Mucosa of gallbladder (tissue), 1 donor: ENCODE results near the gene MT1A. TPM values are rescaled to one million over a fixed set of nuclear protein-coding genes. Genes with fewer than 3 reads are reported as not detected.

ENCODE experiments used
- DNase-seq: peaks from one replicate; pipeline ENCODE4 v3.0.0-alpha.2; 2020; ENCODE audit warnings: low spot score
- total RNA-seq: library from RNA; stranded (reverse); gene quantifications from one replicate; pipeline ENCODE4 v1.2.1, GENCODE V29; 2021
- donor health status: DM: no; HTN: no; CAD: no.

MT1A gene
- total RNA-seq, 1 donor from 2014 or later: 1.9 TPM

GRCh38 chr16:56679078-56679730 lies 40.7 kb downstream of the MT1A start:
- no peak for DNase-seq

DNA sequence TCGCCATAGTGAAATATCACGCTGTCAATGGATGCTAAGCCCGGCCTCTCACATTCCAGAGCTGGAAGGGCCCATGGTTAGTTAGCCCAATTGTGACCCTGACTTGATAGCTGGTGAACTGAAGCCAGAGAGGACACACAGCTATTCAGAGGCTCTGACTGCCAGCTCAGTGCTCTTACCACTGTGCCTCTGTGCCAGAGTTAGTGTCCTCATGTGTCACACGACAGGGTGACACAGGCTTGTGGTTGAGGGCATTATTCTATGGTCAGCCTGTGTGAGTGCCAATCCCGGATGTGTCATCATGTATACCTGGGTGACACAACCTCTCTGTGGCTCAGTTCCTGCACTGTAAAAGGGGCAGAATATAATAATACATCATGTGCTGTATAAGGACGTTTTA lies 41.4 kb downstream of the MT1A start:
- DNase-seq: no peak

GRCh38 chr16:56681939-56682702 lies 43.7 kb downstream of the MT1A start, which contains the start of gene MT1X:
Gene MT1X (plus strand): TSS chr16:56682470. CDS start chr16:56682541, 71 bp downstream.
- DNase-seq: peak; percentile 92

- DNase-seq: no peak
Measured at GRCh38 chr16:56682703-56683397, 44.4 kb downstream of the MT1A start.

- no peak for DNase-seq
Measured at GRCh38 chr16:56683424-56684172, 45.1 kb downstream of the MT1A start.

DNA sequence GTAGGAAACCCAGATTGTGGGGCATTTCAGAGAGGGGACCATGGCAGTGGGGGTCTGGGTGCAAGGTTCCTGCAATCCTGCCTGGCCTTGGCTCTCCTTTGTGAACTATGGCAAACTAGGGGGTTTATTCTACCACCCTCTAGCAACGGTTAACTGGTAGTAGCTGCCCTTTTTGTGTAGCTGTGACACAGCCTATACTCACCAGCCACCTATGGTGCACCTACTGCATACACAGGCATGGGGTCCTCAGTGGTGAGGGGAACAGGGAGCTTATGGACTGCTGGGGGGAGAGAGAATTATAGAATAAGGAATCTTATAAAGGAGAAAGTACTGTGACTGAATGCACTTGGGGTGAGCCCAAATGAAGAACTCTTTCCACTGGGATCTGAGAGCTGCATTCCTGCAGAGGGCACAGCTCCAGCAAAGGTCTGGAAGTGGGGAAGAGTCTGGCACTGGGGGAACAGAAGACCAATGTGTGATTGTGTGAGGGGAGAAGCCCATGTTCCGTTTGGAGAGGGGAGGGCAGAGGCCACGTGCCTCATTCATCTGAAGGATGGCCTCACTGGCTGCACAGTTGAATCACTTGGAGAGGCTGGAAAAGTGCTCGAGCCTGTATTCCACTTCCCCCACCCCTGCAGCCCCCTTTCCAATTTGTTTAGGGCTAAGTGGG lies 45.9 kb downstream of the MT1A start:
- DNase-seq: no peak

GRCh38 chr16:56684926-56685590 lies 46.6 kb downstream of the MT1A start:
- no peak for DNase-seq

DNA sequence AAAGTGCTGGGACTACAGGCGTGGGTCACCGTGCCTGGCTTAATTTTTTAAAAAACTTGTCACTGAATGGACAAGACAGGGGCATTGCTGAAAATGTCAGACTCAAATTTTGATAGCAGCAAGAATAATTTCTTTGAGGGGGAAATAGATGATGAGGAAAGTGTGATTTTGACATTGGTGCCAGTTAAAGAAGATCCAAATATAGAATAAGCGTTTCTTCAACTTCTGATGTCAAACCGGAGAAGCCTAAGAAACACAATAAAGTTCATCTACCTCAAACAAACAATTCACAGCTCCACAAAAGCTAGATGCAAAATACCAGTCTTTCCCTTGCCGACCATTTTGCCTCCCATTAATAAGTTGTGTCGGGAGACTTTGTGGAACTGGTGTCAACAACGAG lies 48.3 kb downstream of the MT1A start:
- DNase-seq: no peak

DNA sequence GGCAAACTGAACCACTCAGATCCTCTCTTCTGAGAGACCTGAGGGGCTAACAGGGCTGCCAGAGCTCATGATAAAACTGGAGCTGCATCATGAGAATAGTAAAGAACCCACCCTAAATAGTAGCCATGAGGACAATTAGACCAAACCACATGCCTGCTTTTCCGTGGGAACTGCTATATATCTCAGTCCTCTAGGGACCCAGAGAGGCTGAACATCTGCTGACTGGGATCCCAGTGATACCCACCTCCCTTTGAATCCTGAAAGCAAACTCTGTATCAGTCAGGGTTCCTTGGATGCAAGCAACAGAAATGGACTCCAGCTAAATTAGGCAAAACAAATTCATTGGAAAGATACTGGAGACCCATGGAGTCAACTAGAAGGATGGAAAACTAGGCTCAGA lies 50.3 kb downstream of the MT1A start:
- DNase-seq: no peak

DNA sequence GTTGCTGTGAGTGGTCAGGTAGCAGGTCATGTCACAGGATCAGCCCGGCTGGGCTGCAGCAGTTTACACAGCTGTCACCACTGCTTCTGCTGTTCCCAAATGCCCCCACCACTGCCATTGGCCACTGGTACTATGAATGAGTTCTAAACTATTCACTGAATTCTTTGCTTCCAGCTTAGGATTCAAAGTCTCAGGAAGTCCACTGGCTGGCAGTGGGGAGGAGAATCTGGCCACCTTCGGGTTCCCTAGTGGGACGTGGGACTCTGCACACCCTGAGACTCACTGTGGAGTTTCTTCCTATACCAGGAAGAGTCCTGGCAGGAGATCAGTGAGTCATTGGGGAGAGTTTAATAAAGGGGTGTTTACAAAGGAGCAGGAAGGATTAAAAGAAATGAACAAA lies 50.7 kb downstream of the MT1A start:
- DNase-seq: no peak

Other genes with a start within 250 kb of the MT1A start
- gene AMFR, start 213.1 kb upstream of the MT1A start, total RNA-seq: 121 TPM
- gene NUDT21, start 187.3 kb upstream of the MT1A start, total RNA-seq: 80.9 TPM
- gene OGFOD1, start 187.1 kb upstream of the MT1A start, total RNA-seq: 34.2 TPM
- gene BBS2, start 118.6 kb upstream of the MT1A start, total RNA-seq: 42.7 TPM
- gene MT4, start 73.6 kb upstream of the MT1A start, total RNA-seq: not detected
- gene MT3, start 49.1 kb upstream of the MT1A start, total RNA-seq: 1.4 TPM
- 157 TPM for gene MT2A, start 30.1 kb upstream of the MT1A start, total RNA-seq
- gene MT1E, start 12.9 kb upstream of the MT1A start, total RNA-seq: 137 TPM
- gene MT1M, start 6.0 kb upstream of the MT1A start, total RNA-seq: 4.6 TPM
- not detected for gene MT1B, start 13.2 kb downstream of the MT1A start, total RNA-seq
- 36.6 TPM for gene MT1F, start 19.3 kb downstream of the MT1A start, total RNA-seq
- gene MT1G, start 29.4 kb downstream of the MT1A start, total RNA-seq: 55.2 TPM
- gene MT1H, start 31.1 kb downstream of the MT1A start, total RNA-seq: 2.9 TPM
- 75.1 TPM for gene MT1X, start 43.8 kb downstream of the MT1A start, total RNA-seq
- 26.4 TPM for gene NUP93, start 91.5 kb downstream of the MT1A start, total RNA-seq
- gene SLC12A3, start 226.5 kb downstream of the MT1A start, total RNA-seq: 0.20 TPM